SHP77 (cell line): ENCODE data around the gene NEDD4.
"Not testable (repeated sequence)": the region's sequence is repeated elsewhere in the genome, so short reads cannot be mapped to it uniquely, and the experiment has no call there.

ENCODE experiments used
- DNase-seq, 2 experiments: peaks; one replicate each; lab custom pipeline; 2025; lab: John Stamatoyannopoulos, UW

NEDD4 gene

GRCh38 chr15:55893852-55894251, 99.6 kb downstream of the NEDD4 start:
- DNase-seq = no peak

GRCh38 chr15:55891196-55891595, 102.2 kb downstream of the NEDD4 start:
- DNase-seq = no peak

GRCh38 chr15:55884223-55884622, 109.2 kb downstream of the NEDD4 start:
- DNase-seq = no peak

- DNase-seq = no peak
Measured at GRCh38 chr15:55879181-55879580, 114.2 kb downstream of the NEDD4 start.

GRCh38 chr15:55873024-55873720, 120.2 kb downstream of the NEDD4 start:
- DNase-seq = no peak

- DNase-seq = no peak
Measured at GRCh38 chr15:55872471-55872870, 120.9 kb downstream of the NEDD4 start.

GRCh38 chr15:55869660-55870059, 123.8 kb downstream of the NEDD4 start:
- no peak for DNase-seq

GRCh38 chr15:55868707-55869106, 124.7 kb downstream of the NEDD4 start:
- peak in 1 of 2 experiments; percentile 15 for DNase-seq

GRCh38 chr15:55868291-55868690, 125.1 kb downstream of the NEDD4 start:
- not testable (repeated sequence) for DNase-seq

- DNase-seq = no peak
Measured at GRCh38 chr15:55863911-55864310, 129.5 kb downstream of the NEDD4 start.

GRCh38 chr15:55861115-55861514, 132.3 kb downstream of the NEDD4 start:
- DNase-seq = no peak

GRCh38 chr15:55860468-55860867, 132.9 kb downstream of the NEDD4 start:
- DNase-seq = no peak

- DNase-seq = no peak
Measured at GRCh38 chr15:55859681-55860080, 133.7 kb downstream of the NEDD4 start.

- no peak for DNase-seq
Measured at GRCh38 chr15:55858661-55859060, 134.8 kb downstream of the NEDD4 start.

- no peak for DNase-seq
Measured at GRCh38 chr15:55856506-55857164, 136.8 kb downstream of the NEDD4 start.

GRCh38 chr15:55853134-55853533, 140.3 kb downstream of the NEDD4 start:
- no peak for DNase-seq

GRCh38 chr15:55846116-55846707, 147.2 kb downstream of the NEDD4 start:
- DNase-seq = peak; percentile 53 to 61

- not testable (repeated sequence) for DNase-seq
Measured at GRCh38 chr15:55842897-55843296, 150.5 kb downstream of the NEDD4 start.

GRCh38 chr15:55835866-55836265, 157.5 kb downstream of the NEDD4 start:
- no peak for DNase-seq

GRCh38 chr15:55834331-55834730, 159.1 kb downstream of the NEDD4 start:
- DNase-seq = no peak

- DNase-seq = no peak
Measured at GRCh38 chr15:55829826-55830225, 163.6 kb downstream of the NEDD4 start.

GRCh38 chr15:55827955-55828354, 165.5 kb downstream of the NEDD4 start:
- DNase-seq = no peak

GRCh38 chr15:55827204-55827603, 166.2 kb downstream of the NEDD4 start:
- no peak for DNase-seq
